NCI-H2081 (cell line): ENCODE results near the gene SMC3.

Experiments
- DNase-seq, 2 experiments: peaks; one replicate each; lab custom pipeline; 2025; lab: John Stamatoyannopoulos, UW

Gene SMC3

DNA sequence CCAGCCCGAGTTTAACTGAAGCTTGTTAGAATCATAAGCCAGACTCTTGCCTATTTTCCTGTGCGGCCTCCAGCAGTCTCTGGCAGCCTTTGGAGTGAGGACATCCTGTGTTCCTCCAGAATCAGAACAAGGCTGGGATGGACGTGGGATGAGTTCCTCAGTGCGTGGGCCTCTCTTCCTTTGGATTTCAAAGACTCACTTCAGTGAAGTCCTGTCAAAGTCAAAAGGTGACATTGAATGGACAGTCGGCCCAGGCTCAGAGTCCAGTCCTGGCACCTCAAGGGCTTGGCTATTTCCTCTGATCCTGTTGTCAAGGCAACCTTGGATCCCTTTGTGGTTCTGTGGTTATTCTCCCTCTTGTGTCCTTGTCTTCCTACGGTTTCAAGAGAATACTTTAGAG is 21.4 kb upstream of the SMC3 start:
- no peak for DNase-seq

- DNase-seq, result no peak
Observed at GRCh38 chr10:110546499-110547110, 20.9 kb upstream of the SMC3 start.

DNA sequence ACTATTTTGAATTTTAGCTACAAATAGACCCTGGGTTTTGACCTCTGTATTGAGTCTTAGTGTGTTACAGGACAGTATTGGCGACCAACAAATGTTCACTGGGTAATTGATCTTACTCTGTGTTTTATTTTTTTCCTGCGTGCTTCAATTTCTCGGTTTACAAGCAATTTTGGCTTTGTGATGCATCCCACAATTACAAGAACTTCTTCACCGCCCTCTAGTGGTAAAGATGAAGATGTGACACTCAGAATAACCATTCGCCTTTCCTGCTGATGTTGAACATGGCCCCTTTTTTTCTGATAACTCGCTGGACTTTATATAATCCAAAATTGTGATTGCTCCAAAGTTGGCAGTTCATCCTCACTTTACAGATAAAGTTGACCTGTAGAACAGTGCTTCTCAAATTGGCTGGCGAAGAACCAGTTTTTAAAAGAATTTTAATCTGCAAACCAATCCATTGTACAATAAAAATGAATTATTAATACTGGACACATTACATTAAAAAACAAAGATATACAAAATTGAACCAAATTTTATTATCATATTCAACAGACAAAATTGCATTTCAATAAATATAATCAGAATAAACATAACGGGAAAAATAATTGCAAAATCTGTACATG is 20.2 kb upstream of the SMC3 start:
- peak; percentile 39 to 48 for DNase-seq

- no peak for DNase-seq
Observed at GRCh38 chr10:110548002-110548401, 19.5 kb upstream of the SMC3 start.

- DNase-seq, result no peak
Observed at GRCh38 chr10:110549211-110549610, 18.3 kb upstream of the SMC3 start.

DNA sequence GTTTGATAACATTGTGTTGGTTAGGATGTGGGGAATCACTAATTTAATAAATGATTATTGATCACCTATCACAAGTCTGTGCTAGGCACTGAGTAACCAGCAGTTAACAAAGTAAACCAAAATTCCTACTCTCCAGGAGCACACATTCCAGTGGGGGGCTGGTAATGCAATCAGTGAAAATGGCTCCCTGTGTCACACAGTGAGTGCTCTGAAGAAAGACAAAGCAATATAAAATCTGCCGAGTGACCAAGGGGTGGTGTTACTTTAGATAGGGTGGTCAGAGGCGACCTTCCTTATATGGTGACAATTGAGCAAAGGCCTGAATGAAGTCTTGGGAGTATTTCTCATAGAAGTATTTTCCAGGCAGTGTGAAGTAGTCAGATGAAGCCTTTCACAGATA is 13.6 kb upstream of the SMC3 start:
- DNase-seq, result no peak

DNA sequence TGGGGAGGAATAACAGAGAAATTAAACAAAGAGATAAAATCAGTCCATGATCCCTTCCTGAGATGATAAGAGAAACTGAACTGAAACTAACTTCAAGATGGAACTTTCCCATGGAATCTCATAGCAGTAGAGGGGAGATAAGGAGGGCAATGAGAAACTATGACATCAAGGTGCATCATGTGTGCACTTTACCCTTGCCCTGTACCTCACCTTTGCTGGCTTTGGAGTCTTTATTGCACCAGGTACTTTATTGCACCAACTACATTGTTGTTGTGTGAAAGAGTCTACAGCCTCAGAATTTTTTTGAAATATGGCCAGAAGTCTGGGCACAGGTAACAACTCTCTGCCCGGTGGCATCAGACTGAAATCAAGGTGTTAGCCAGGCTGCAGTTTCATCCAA is 11.2 kb upstream of the SMC3 start:
- no peak for DNase-seq

DNA sequence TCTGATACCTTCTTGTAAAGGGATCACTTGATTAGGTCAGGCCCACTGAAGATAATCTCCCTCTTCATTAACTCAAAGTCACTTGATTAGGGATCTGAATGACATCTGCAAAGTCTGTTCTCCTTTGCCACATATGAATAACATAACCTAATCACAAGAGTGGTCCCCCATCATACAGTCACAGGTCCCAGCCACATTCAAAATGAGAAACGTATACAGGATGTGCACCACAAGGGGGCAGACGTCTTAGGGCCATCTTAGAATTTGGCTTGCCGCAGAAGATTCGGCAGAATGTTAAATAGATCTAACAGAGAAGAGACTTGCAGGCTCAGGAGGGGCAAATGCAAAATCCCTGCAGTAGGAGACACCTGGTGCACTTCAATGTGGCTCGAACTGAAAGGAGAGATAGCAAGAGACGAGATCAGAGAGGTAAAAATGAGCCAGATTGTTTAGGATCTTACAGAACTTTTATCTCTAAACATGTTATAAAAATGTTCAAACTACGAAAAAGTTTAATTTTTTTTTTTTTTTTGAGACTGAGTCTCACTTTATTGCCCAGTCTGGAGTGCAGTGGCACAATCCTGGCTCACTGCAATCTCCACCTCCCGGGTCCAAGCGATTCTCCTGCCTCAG is 10.4 kb upstream of the SMC3 start:
- DNase-seq, result no peak

DNA sequence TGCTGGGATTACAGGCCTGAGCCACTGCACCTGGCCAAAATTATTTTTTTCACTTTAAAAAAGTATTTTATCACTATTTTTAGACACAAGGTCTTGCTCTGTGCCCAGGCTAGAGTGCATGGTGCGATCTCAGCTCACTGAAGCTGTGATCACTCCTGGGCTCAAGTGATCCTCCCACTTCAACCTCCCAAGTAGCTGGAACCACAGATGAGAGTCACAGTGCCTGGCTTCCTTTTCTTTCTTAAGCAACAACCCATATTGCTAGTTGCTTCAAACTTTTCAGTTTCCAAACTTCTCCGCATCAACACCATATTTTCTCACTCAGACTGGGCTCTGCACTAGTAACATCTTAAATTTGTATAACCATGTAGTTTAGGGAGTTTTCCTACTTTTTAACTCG is 9.5 kb upstream of the SMC3 start:
- no peak for DNase-seq

DNA sequence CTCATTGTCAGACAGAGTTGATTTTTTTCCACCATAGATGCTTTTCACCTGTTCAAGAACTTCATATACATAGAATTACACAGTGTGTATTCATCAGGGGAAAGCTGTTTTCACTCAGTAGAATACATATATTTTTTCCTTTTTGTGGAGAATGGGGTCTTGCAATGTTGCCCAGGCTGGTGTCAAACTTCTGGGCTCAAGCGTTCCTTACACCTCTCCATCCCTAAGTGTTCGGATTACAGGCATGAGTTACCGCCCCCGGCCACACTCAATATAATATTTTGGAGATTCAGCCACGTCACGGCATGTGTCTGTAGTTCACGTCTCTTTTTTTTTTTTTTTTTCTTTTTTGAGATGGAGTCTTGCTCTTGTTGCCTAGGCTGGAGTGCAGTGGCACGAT is 7.5 kb upstream of the SMC3 start:
- no peak for DNase-seq

DNA sequence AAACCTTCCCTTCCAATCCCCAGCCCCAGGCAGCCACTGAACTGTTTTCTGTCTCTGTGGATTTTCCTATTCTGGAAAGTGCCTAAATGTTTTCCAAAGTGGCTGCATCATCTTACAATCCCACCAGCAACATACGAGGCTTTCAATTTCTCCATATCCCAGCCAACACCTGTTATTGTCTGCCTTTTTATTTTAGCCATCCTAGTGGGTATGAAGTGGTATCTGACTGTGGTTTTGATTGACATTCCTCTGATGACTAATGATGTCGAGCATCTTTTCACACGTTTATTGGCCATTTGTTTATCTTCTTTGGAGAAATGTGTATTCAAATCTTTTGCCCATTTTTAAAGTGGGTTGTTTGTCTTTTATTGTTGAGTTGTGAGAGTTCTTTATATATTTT is 6.2 kb upstream of the SMC3 start:
- DNase-seq, result no peak

DNA sequence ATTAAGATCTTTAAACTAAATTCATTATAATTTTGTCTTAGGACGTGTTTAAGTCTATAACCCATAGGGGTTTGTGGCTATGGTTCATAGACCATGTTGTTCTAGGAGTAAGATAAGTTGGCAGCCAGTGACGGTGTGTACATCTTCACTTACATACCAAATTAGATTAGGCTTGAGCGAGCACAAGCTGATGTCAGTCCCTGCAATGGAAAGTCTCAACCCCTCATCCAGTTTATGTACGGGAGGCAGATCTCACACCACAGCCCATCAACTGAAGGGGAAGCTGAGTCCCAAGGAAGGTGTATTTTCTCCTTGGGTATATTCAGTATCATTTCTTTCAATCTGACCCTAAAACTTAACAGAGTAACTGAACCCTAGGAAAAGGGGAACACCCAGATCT is 5.1 kb upstream of the SMC3 start:
- DNase-seq, result no peak

DNA sequence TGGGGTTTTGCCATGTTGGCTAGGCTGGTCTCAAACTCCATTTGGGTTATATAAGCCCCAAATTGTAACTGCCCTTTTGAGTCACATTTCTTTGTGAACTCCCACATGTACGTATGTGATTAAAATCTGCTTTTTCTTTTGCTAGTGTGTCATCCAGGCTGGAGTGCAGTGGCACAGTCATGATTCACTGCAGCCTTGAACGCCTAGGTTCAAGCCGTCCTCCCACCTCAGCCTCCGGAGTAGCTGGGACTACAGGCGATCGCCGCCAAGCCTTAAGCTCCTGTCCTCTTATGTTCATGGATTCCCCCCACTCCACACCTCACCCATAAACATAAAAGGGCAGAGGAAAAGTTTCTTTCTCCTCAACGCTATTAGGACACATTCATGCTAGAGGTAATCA is 4.4 kb upstream of the SMC3 start:
- DNase-seq, result no peak

DNA sequence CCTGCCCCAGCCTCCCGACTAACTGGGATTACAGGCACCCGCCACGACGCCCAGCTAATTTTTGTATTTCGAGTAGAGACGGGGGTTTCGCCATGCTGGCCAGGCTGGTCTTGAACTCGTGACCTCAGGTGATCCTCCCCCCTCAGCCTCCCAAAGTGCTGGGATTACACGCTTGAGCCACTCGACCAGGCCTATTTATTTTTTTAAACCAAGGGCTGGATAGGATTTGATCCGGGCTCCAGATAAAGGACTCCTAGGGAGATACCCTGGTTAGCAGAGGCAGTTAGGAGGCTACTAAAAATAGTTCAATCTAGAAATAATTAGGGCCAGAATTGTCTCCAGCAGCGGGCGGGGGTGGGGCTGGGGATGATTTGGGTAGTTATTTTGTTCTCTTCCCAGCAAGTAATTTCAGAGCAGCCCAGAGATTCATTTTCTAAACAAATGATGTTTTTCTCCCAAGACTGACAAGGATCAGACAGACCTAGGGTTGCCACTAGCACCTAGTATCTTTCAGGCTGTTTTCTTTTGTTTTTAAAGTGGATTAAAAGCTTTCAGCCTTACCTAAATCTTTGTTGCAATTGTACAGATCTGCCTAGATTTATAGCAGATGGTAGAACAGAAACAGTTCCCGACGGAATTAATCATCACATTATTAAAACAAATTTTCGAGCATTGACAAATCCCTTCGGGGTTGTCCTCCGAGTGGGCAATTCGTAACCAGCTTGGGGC is 859 bp upstream of the SMC3 start:
- peak in 1 of 2 experiments; percentile 24 for DNase-seq

GRCh38 chr10:110568055-110568735 is 700 bp downstream of the SMC3 start:
- peak in 1 of 2 experiments; percentile 36 for DNase-seq

DNA sequence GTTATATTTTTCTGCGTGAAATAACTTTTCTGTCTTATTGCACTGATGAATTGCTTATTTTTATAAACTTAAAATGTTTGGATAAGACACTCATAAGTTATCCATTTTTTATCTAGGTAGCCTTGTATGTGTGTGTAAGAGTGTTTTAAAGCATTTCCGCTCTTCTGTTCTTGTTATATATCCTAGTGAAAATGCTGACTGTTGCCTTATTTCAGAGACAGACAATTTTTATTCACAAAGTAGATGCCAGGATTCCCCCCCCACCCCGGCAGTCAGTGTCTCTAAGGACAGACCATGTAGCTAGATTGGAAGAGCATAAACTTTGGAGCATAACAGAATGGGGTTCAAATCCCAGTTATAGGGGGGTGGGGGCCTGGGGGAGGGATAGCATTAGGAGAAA is 1.6 kb downstream of the SMC3 start:
- DNase-seq, result no peak

- DNase-seq, result no peak
Observed at GRCh38 chr10:110569736-110570135, 2.2 kb downstream of the SMC3 start.

DNA sequence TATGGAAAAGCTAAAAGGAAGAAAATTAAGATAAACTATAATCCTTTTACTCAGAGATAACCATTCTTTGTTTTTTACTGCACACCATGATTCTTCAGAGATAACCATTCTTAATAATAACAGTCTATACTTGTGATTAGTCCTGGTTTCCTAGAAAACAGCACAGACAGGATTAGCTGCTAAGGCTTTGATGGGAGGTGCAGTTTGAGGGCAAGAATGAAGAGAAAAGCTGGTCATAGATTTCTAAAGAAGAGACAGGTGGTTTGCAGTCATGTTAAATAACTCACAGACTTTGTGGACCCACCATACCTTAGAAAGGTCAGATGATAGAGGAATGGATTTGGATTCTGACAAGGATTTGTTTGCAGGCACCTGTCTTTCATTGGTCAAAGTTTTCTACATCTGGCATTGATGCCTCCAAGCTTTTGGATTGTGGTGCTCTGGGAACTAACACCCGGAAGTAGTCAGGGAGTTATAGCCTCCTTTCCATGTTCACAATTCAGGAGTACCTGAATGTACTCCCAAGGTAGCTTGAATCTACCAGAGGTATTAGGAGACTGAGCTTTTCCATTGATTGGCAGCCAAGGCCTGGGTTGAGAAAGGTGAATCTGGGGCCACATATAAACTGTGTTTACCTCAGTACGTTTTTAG is 3.7 kb downstream of the SMC3 start:
- DNase-seq, result no peak

DNA sequence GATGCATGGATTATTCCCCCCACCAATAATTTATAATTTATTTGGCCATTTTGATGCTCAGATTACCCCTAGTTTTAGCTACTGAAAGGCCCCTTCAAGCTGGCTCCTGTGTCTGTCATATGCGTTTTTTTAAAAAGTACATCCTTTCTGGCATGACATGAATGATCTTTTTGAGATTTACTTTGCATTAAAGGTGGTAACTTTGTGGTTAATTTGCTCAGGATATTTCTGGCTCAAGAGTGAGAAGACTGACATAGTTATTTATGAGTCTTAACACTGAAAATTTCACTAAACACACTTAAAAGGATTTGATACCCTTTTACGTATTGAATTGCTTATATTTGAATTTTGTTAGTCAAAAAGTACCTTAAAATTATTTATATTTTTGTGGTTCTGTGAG is 5.4 kb downstream of the SMC3 start:
- no peak for DNase-seq

- DNase-seq, result no peak
Observed at GRCh38 chr10:110574420-110574819, 6.9 kb downstream of the SMC3 start.

- no peak for DNase-seq
Observed at GRCh38 chr10:110576220-110576619, 8.7 kb downstream of the SMC3 start.

DNA sequence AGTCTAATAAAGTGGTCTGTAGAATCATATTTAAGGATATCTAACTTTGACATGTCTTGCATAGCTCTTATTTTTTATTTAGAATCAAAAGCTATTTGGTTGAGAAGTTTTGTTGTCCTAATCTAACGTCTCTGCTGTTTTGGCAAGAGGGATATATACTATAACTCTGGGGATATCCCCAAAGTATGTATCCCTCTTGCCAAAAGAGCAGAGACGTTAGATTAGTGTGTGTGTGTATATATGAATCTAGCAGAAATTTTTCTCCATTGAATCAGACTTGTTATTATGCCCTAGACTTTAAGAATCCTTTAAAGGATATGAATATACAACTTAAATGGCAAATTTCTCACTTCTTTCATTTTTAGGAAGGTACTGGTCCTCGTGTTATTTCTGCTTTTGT is 9.6 kb downstream of the SMC3 start:
- no peak for DNase-seq
